ENCODE data around the gene EIF4EBP2. TPM values are rescaled to one million over a fixed set of nuclear protein-coding genes. Genes with fewer than 3 reads are reported as not detected.

EIF4EBP2 gene
- total and polyA plus RNA-seq, 2 donors (not counting 3 experiments of a cell fraction or from before 2014, with no cell fraction given), result 18.2 to 47.0 TPM

DNA sequence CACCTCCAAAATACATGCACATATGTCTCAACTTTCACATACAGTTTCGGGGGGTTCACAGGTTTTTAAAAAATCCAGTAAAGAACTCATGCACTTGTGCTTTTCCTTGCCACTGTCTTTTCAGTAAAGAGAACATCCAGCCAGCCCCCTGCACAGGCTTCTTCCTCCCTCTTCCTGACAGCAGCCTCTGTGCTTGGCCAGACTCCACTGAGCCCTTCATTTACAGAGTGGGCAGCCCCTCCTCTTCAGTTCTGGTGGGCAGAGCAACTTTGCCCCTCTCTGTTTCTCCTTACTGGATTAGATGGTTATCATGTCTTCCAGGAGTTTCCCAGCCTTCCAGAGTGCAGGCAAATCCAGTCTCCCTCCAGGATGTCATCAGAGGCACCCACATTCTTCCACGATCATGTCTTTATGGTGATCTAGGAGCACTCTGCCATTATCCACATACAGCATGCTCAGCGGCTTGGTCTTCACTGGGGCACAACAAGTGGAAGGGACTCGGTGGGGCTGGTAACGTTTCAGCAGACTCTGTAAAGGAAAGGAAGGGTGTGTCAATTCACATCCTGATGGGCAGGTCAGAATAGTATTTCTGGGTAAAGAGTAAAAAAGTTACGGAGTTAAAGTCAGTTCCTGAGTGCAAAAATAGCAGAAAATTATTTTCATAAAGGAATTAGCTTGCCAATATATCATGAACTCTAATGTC, 28.8 kb downstream of the EIF4EBP2 start:
- H3K9me3 ChIP-seq (replicated peaks; ENCODE audit: control insufficient read depth, insufficient read depth, low read length), result no peaks in the 10 kb centered on the region
- no peak for TF ChIP-seq POLR2AphosphoS5 (IDR thresholded peaks at IDR 0.05; ENCODE audit: insufficient read depth, low read depth, low read length)
- TF ChIP-seq MYC (IDR thresholded peaks at IDR 0.05; ENCODE audit: low read depth, low read length), result no peak
- TF ChIP-seq JUN (IDR thresholded peaks at IDR 0.05; ENCODE audit: borderline replicate concordance, insufficient read depth, insufficient read length, low read depth), result no peak
- TF ChIP-seq EZH2 (IDR thresholded peaks at IDR 0.05; ENCODE audit: borderline replicate concordance, low read depth, low read length, severe bottlenecking), result no peak
- TF ChIP-seq, protein P1, sequence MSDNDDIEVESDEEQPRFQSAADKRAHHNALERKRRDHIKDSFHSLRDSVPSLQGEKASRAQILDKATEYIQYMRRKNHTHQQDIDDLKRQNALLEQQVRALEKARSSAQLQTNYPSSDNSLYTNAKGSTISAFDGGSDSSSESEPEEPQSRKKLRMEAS (IDR thresholded peaks at IDR 0.05; ENCODE audit: insufficient read depth, insufficient read length), result no peak
- no peak for TF ChIP-seq POLR2A (IDR thresholded peaks at IDR 0.05; ENCODE audit: low read depth, low read length)
- TF ChIP-seq FOS (IDR thresholded peaks at IDR 0.05; ENCODE audit: borderline replicate concordance, insufficient read depth, low read length), result no peak
- no peak for TF ChIP-seq GATA2 (IDR thresholded peaks at IDR 0.05; ENCODE audit: insufficient read depth, insufficient read length, low read depth, low read length)
- TF ChIP-seq, protein P2, sequence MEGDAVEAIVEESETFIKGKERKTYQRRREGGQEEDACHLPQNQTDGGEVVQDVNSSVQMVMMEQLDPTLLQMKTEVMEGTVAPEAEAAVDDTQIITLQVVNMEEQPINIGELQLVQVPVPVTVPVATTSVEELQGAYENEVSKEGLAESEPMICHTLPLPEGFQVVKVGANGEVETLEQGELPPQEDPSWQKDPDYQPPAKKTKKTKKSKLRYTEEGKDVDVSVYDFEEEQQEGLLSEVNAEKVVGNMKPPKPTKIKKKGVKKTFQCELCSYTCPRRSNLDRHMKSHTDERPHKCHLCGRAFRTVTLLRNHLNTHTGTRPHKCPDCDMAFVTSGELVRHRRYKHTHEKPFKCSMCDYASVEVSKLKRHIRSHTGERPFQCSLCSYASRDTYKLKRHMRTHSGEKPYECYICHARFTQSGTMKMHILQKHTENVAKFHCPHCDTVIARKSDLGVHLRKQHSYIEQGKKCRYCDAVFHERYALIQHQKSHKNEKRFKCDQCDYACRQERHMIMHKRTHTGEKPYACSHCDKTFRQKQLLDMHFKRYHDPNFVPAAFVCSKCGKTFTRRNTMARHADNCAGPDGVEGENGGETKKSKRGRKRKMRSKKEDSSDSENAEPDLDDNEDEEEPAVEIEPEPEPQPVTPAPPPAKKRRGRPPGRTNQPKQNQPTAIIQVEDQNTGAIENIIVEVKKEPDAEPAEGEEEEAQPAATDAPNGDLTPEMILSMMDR (IDR thresholded peaks at IDR 0.05; ENCODE audit: extremely low read depth in 1 of 2, insufficient read depth in 1 of 2, low read depth in 1 of 2, low read length in 2 of 2), result no peak
- H3K27ac ChIP-seq (ENCODE audit: insufficient read depth, low read depth, low read length), result no peak overlapping the region
- dilution Hi-C loops (cut with MboI; ENCODE audit: extremely low pct_ligation_motif_present, low sequenced_read_pairs) (no loop called here), intact Hi-C loops (cut with micrococcal nuclease) (no loop called here)
- no peaks in the 10 kb centered on the region for H3K4me1 ChIP-seq (ENCODE audit: control insufficient read depth, extremely low read depth, insufficient read depth, low read length)
- FAIRE-seq (no peak), DNase-seq (ENCODE audit: low read depth, low spot score) (no peak)
- H2AFZ ChIP-seq (ENCODE audit: low read depth, low read length), result no peak overlapping the region
- H3K79me2 ChIP-seq (ENCODE audit: control insufficient read depth, insufficient read depth, low read length), result no peaks in the 10 kb centered on the region
- BruUV-seq (replicated peaks), result no TSS peak
- no peaks in the 10 kb centered on the region for H4K20me1 ChIP-seq (replicated peaks; ENCODE audit: control insufficient read depth, extremely low read depth, insufficient read depth, low read length)
- ChIA-PET POLR2A (no interaction called here), CTCF (interaction anchor here (1.2 to 1.8 kb wide), 4 partner anchors 29 to 286 kb away, joined by 3 to 5 read pairs (median 4); partner anchors contain the start of gene TYSND1)
- H3K36me3 ChIP-seq (ENCODE audit: control insufficient read depth in 2 of 2, extremely low read depth in 1 of 2, insufficient read depth in 2 of 2, low read length in 2 of 2), result peaks cover 0 to 3% of the 10 kb centered on the region in 2 experiments
- H3K9me1 ChIP-seq (replicated peaks; ENCODE audit: control insufficient read depth, extremely low read depth, insufficient read depth, low read length), result no peaks in the 10 kb centered on the region
- H3K4me3 ChIP-seq (replicated peaks in 1 of 3; ENCODE audit: insufficient read depth in 1 of 3, low read depth in 1 of 3, low read length in 3 of 3), result no peak overlapping the region
- H3K9ac ChIP-seq (replicated peaks; ENCODE audit: extremely low read depth, insufficient read depth, low read length), result no peak overlapping the region
- no peak overlapping the region for H3K4me2 ChIP-seq (ENCODE audit: insufficient read depth, low read length)
- peaks cover 0 to 4% of the 10 kb centered on the region in 2 experiments for H3K27me3 ChIP-seq (ENCODE audit: control insufficient read depth in 2 of 2, insufficient read depth in 2 of 2, low read length in 2 of 2)

All from endothelial cell of umbilical vein (primary cell).